ENCODE data around the gene SCYL2. TPM values are rescaled to one million over a fixed set of nuclear protein-coding genes. Genes with fewer than 3 reads are reported as not detected.

SCYL2 gene
- total RNA-seq, 1 experiment from 2014 or later: 56.1 TPM

GRCh38 chr12:100371146-100371545, 104.2 kb downstream of the SCYL2 start:
- no peak for DNase-seq (ENCODE audit: extremely low read depth, low read depth)

GRCh38 chr12:100372853-100373640, 106.1 kb downstream of the SCYL2 start:
- DNase-seq (ENCODE audit: extremely low read depth, low read depth): no peak

GRCh38 chr12:100375038-100375735, 108.2 kb downstream of the SCYL2 start:
- no peak for DNase-seq (ENCODE audit: extremely low read depth, low read depth)

GRCh38 chr12:100376161-100376560, 109.2 kb downstream of the SCYL2 start:
- DNase-seq (ENCODE audit: extremely low read depth, low read depth): no peak

- DNase-seq (ENCODE audit: extremely low read depth, low read depth): no peak
Observed at GRCh38 chr12:100381379-100381778, 114.4 kb downstream of the SCYL2 start.

- DNase-seq (ENCODE audit: extremely low read depth, low read depth): no peak
Observed at GRCh38 chr12:100382338-100382737, 115.4 kb downstream of the SCYL2 start.

GRCh38 chr12:100383586-100384558, 116.9 kb downstream of the SCYL2 start:
- DNase-seq (ENCODE audit: extremely low read depth, low read depth): no peak

- no peak for DNase-seq (ENCODE audit: extremely low read depth, low read depth)
Observed at GRCh38 chr12:100384559-100384935, 117.6 kb downstream of the SCYL2 start.

GRCh38 chr12:100388382-100388781, 121.4 kb downstream of the SCYL2 start:
- DNase-seq (ENCODE audit: extremely low read depth, low read depth): no peak

Small RNA genes within 50 kb of the gene (small RNA-seq; reads per million reads assigned to genes)
- 0 reads per million in 2 experiments for gene RF00019

Other genes with a start within 250 kb of the SCYL2 start
- 34.5 and 36.7 TPM in 2 replicates for gene BLTP3B, start 124.3 kb upstream of the SCYL2 start, total RNA-seq (2014; rRNA removed; shearing (Covaris generic))
- gene ACTR6, start 66.4 kb upstream of the SCYL2 start, total RNA-seq (2014; rRNA removed; shearing (Covaris generic)): 41.5 and 42.2 TPM in 2 replicates
- 1.7 and 3.3 TPM in 2 replicates for gene DEPDC4, start 98 bp upstream of the SCYL2 start, total RNA-seq (2014; rRNA removed; shearing (Covaris generic))
- gene SLC17A8, start 89.9 kb downstream of the SCYL2 start, total RNA-seq (2014; rRNA removed; shearing (Covaris generic)): not detected in 2 replicates
- gene NR1H4, start 206.7 kb downstream of the SCYL2 start, total RNA-seq (2014; rRNA removed; shearing (Covaris generic)): not detected in 2 replicates